GM12878 (cell line): ENCODE data around the gene OR11A1. TPM values are rescaled to one million over a fixed set of nuclear protein-coding genes. Genes with fewer than 3 reads are reported as not detected.

ENCODE experiments used
- ATAC-seq: fragments of 200-7000 bp; cut with Tn5 transposase; 3 replicates; pipeline ENCODE4 v1.9.1; 2020; ENCODE audit warnings: mild to moderate bottlenecking, moderate library complexity
- BruUV-seq: library from RNA; stranded (reverse); fragments of 400-500 nt; replicated peaks from 2 replicates; lab custom pipeline; 2021; lab: Mats Ljungman, UMichigan
- CTCF ChIA-PET: fragments of 300-600 bp; sonication (Branson Sonifier 250); formaldehyde crosslinking; extraction: SDS; loops from one replicate; lab custom pipeline; 2021; ENCODE audit warnings: inconsistent platforms; lab: Yijun Ruan, JAX
- POLR2A ChIA-PET: fragments of 350-600 bp; formaldehyde crosslinking; extraction: SDS; loops from one replicate; lab custom pipeline; 2021; ENCODE audit warnings: inconsistent platforms; lab: Charles Lee
- RAD21 ChIA-PET: fragments of 300-600 bp; sonication (Branson Sonifier 250); formaldehyde crosslinking; loops from one replicate; lab custom pipeline; 2023; ENCODE audit warnings: antibody characterized with exemption; ENCODE audit not compliant: unreplicated experiment; lab: Charles Lee
- SMC1A ChIA-PET: fragments of 300-600 bp; sonication (Branson Sonifier 250); formaldehyde crosslinking; loops from one replicate; lab custom pipeline; 2023; ENCODE audit not compliant: unreplicated experiment, uncharacterized antibody; lab: Charles Lee
- DNase-seq: peaks from one replicate; pipeline ENCODE4 v3.0.0-alpha.2; 2011; ENCODE audit warnings: low read depth, low spot score
- FAIRE-seq: peaks from 3 replicates; lab custom pipeline; 2011; peaks lifted over from hg19 to GRCh38; lab: Jason Lieb, UNC
- H2AFZ ChIP-seq: 2 replicates; pipeline ENCODE4 v1.6.0; 2011; ENCODE audit warnings: low read depth, low read length, control low read depth; ENCODE audit not compliant: control insufficient read depth
- H3K27ac ChIP-seq: 2 replicates; pipeline ENCODE4 v1.5.1; 2011; ENCODE audit warnings: control low read depth; ENCODE audit not compliant: control insufficient read depth, insufficient read depth
- H3K27me3 ChIP-seq, 2 experiments: replicated peaks in 1 of 2; 2 replicates each; pipeline versions ENCODE4 v1.6.0 to v1.6.1; 2011; ENCODE audit warnings: low read length in 1 of 2; ENCODE audit not compliant: control insufficient read depth in 2 of 2, insufficient read depth in 2 of 2
- H3K36me3 ChIP-seq, 2 experiments: 2 replicates each; pipeline ENCODE4 v1.5.1; 2011; ENCODE audit warnings: low read length in 1 of 2; ENCODE audit not compliant: control insufficient read depth in 2 of 2, insufficient read depth in 2 of 2
- H3K4me1 ChIP-seq: 2 replicates; pipeline ENCODE4 v1.6.1; 2011; ENCODE audit warnings: mild to moderate bottlenecking, low read length, moderate library complexity, mixed read lengths; ENCODE audit not compliant: control insufficient read depth, insufficient read depth
- H3K4me2 ChIP-seq: 2 replicates; pipeline ENCODE4 v1.6.0; 2011; ENCODE audit warnings: control low read depth; ENCODE audit not compliant: control insufficient read depth, insufficient read depth
- H3K4me3 ChIP-seq: fragments of 200-600 bp; sonication (generic); 2 replicates; pipeline ENCODE4 v1.5.1; 2016
- H3K79me2 ChIP-seq: 2 replicates; pipeline ENCODE4 v1.6.0; 2011; ENCODE audit warnings: low read length; ENCODE audit not compliant: control insufficient read depth, insufficient read depth
- H3K9ac ChIP-seq: 2 replicates; pipeline ENCODE4 v1.8.0; 2011; ENCODE audit warnings: low read length, control low read depth, mixed read lengths; ENCODE audit not compliant: control insufficient read depth, insufficient read depth
- H3K9me3 ChIP-seq: replicated peaks from 3 replicates; pipeline ENCODE4 v1.5.1; 2011; ENCODE audit warnings: mild to moderate bottlenecking, low read length; ENCODE audit not compliant: control insufficient read depth, insufficient read depth
- H4K20me1 ChIP-seq: 2 replicates; pipeline ENCODE4 v1.6.0; 2011; ENCODE audit not compliant: control insufficient read depth, insufficient read depth
- BCLAF1 ChIP-seq: fragments of 450-650 bp; IDR thresholded peaks from 2 replicates; pipeline ENCODE4 v1.6.1; 2017; ENCODE audit warnings: antibody characterized with exemption, mild to moderate bottlenecking, moderate library complexity
- CHD2 ChIP-seq: IDR thresholded peaks from 2 replicates; pipeline ENCODE4 v1.6.1; 2011; ENCODE audit warnings: low read depth, low read length, improper control_type of control experiment, borderline replicate concordance
- CUX1 ChIP-seq: IDR thresholded peaks from 2 replicates; pipeline ENCODE4 v1.6.1; 2012; ENCODE audit warnings: improper control_type of control experiment, low read depth, low read length; ENCODE audit not compliant: insufficient replicate concordance
- DPF2 ChIP-seq: fragments of 450-650 bp; IDR thresholded peaks from 2 replicates; pipeline ENCODE4 v1.6.1; 2017; ENCODE audit warnings: mild to moderate bottlenecking
- ELK1 ChIP-seq: IDR thresholded peaks from 2 replicates; pipeline ENCODE4 v1.6.1; 2012; ENCODE audit warnings: low read depth, low read length, improper control_type of control experiment
- ETV6 ChIP-seq, 2 experiments: fragments of 450-650 bp in 1 of 2; IDR thresholded peaks in 1 of 2; conservative IDR thresholded peaks in 1 of 2; 2 replicates each; pipeline ENCODE4 v1.6.1; 2014; ENCODE audit warnings: antibody characterized with exemption in 1 of 2, borderline replicate concordance in 1 of 2, low read depth in 1 of 2, mild to moderate bottlenecking in 1 of 2, moderate library complexity in 1 of 2
- FOXK2 ChIP-seq: fragments of 450-650 bp; IDR thresholded peaks from 2 replicates; pipeline ENCODE4 v1.6.1; 2017; ENCODE audit warnings: mild to moderate bottlenecking, moderate library complexity
- HCFC1 ChIP-seq: fragments of 150-350 bp; IDR thresholded peaks from 2 replicates; pipeline ENCODE4 v1.6.1; 2014; ENCODE audit warnings: low read length
- JUND ChIP-seq: IDR thresholded peaks from 2 replicates; pipeline ENCODE4 v1.6.1; 2012; ENCODE audit warnings: low read depth, mild to moderate bottlenecking, low read length, improper control_type of control experiment, moderate library complexity
- KLF5 ChIP-seq: fragments of 450-650 bp; IDR thresholded peaks from 2 replicates; pipeline ENCODE4 v1.6.1; 2014; ENCODE audit warnings: mild to moderate bottlenecking; ENCODE audit not compliant: partially characterized antibody
- NBN ChIP-seq: fragments of 450-650 bp; IDR thresholded peaks from 2 replicates; pipeline ENCODE4 v1.6.1; 2016
- NFIC ChIP-seq: IDR thresholded peaks from 2 replicates; pipeline ENCODE4 v1.6.1; 2012; ENCODE audit warnings: low read depth, mild to moderate bottlenecking, inconsistent platforms, low read length, moderate library complexity
- SPI1 ChIP-seq: IDR thresholded peaks from 2 replicates; pipeline ENCODE4 v1.6.1; 2011; ENCODE audit warnings: low read depth, mild to moderate bottlenecking, low read length, moderate library complexity, borderline replicate concordance; ENCODE audit not compliant: insufficient read depth
- TARDBP ChIP-seq: IDR thresholded peaks from 2 replicates; pipeline ENCODE4 v1.6.1; 2016; ENCODE audit warnings: borderline replicate concordance
- YY1 ChIP-seq: IDR thresholded peaks from 2 replicates; pipeline ENCODE4 v1.6.1; 2011; ENCODE audit warnings: low read depth, mild to moderate bottlenecking, low read length
- ZBED1 ChIP-seq: IDR thresholded peaks from 2 replicates; pipeline ENCODE4 v1.6.1; 2016; ENCODE audit warnings: borderline replicate concordance
- ZNF24 ChIP-seq: fragments of 450-650 bp; IDR thresholded peaks from 2 replicates; pipeline ENCODE4 v1.6.1; 2017; ENCODE audit warnings: antibody characterized with exemption, mild to moderate bottlenecking
- ZNF384 ChIP-seq: IDR thresholded peaks from 2 replicates; pipeline ENCODE4 v1.6.1; 2012; ENCODE audit warnings: low read depth, mild to moderate bottlenecking, low read length, improper control_type of control experiment, borderline replicate concordance
- WGBS: methylation state at CpG from one replicate; pipeline ENCODE4 v1.1.6; 2016; ENCODE audit warnings: low lambda C conversion rate; ENCODE audit not compliant: insufficient replicate concordance, insufficient coverage; ENCODE audit errors: missing lambda C conversion rate; 5-methylcytosine and 5-hydroxymethylcytosine counted together
- in situ Hi-C: fragments of 300-500 bp; cut with MboI; formaldehyde crosslinking; loops from 9 replicates; pipeline ENCODE4 v1.14.3; 2018; ENCODE audit warnings: mixed read lengths
- intact Hi-C: fragments of 100-400 bp; cut with micrococcal nuclease; formaldehyde crosslinking; loops from one replicate; pipeline ENCODE4 v1.14.2; 2022; ENCODE audit not compliant: unreplicated experiment
- polyA plus RNA-seq, 11 experiments: library from polyadenylated mRNA; depleted of rRNA in 4 of 11; unstranded in 6 of 11; stranded (reverse) in 5 of 11; fragments of >200 nt; fragmentation: Nextera tagmentation in 4 of 11; fragmentation: Illumina TruSeq in 1 of 11; extraction: Ambion mirVana in 4 of 11; extraction: Trizol in 1 of 11; gene quantifications; 1 replicate in 1 of 11; 2 replicates in 10 of 11; pipeline versions ENCODE4 v1.2.1 to v1.2.3, GENCODE V29; 2011 to 2016; ENCODE audit warnings: inconsistent platforms in 2 of 11, missing spikeins in 2 of 11, low read depth in 1 of 11
- total RNA-seq, 4 experiments: library from RNA; depleted of rRNA in 3 of 4; stranded (reverse); fragments of >200 nt in 3 of 4; fragmentation: Illumina TruSeq in 1 of 4; extraction: Trizol in 1 of 4; gene quantifications; 2 replicates each; pipeline versions ENCODE4 v1.2.1 to v1.2.3, GENCODE V29; 2013 to 2021

OR11A1 gene
- total and polyA plus RNA-seq, 10 of the 15 experiments (the other 5 are each of a cell fraction or from before 2014, with no cell fraction given): not detected

- H3K27me3 ChIP-seq: no peaks in the 10 kb centered on the region
- no TSS peak for BruUV-seq
- H3K4me2 ChIP-seq: no peak overlapping the region
- ChIA-PET POLR2A (no interaction called here), CTCF (no interaction called here), SMC1A (interaction anchor here (1.1 kb wide), 1 partner anchor 48 kb away, joined by 3 read pairs; no protein-coding TSS in a partner anchor), RAD21 (no interaction called here)
- no peaks in the 10 kb centered on the region for H3K36me3 ChIP-seq
- no peak overlapping the region for H2AFZ ChIP-seq
- H4K20me1 ChIP-seq: no peaks in the 10 kb centered on the region
- H3K4me1 ChIP-seq: no peaks in the 10 kb centered on the region
- intact Hi-C loops: no loop called here
- no peak overlapping the region for H3K9ac ChIP-seq
- no peaks in the 10 kb centered on the region for H3K79me2 ChIP-seq
- no peak overlapping the region for H3K4me3 ChIP-seq
- in situ Hi-C loops: no loop called here
- H3K9me3 ChIP-seq: no peaks in the 10 kb centered on the region
- WGBS: 6% methylated on average over 1 of the region's 1 CpG
- no peak for FAIRE-seq
- no peak overlapping the region for H3K27ac ChIP-seq
- no peak for ATAC-seq
- DNase-seq: no peak
- TF ChIP-seq NBN: no peak
- TF ChIP-seq HCFC1: no peak
- TF ChIP-seq KLF5: no peak
- TF ChIP-seq SPI1: no peak
- no peak for TF ChIP-seq ETV6 (conservative IDR thresholded peaks at IDR 0.05 in 1 of 2, IDR thresholded peaks at IDR 0.05 in 1 of 2; ENCODE audit: borderline replicate concordance in 1 of 2, low read depth in 1 of 2)
- no peak for TF ChIP-seq DPF2
- no peak for TF ChIP-seq ZBED1
- TF ChIP-seq NFIC: no peak
- TF ChIP-seq JUND: no peak
- no peak for TF ChIP-seq FOXK2
- no peak for TF ChIP-seq CUX1
- no peak for TF ChIP-seq ZNF24
- no peak for TF ChIP-seq TARDBP
- no peak for TF ChIP-seq YY1
- no peak for TF ChIP-seq BCLAF1
- no peak for TF ChIP-seq ZNF384
- TF ChIP-seq ELK1: no peak
- no peak for TF ChIP-seq CHD2
Observed at GRCh38 chr6:29425075-29425474, 31.8 kb downstream of the OR11A1 start.
